HG03135 (cell line): Measurements from ENCODE around the gene C4BPA.

ENCODE experiments used
- ATAC-seq: cut with Tn5 transposase; IDR thresholded peaks from one replicate; pipeline ENCODE4 v1.9.1; 2021; ENCODE audit warnings: mild to moderate bottlenecking, moderate library complexity; ENCODE audit not compliant: unreplicated experiment

The C4BPA gene

GRCh38 chr1:207112616-207113296 is 8.7 kb downstream of the C4BPA start:
- no peak for ATAC-seq

GRCh38 chr1:207115269-207115668 is 11.2 kb downstream of the C4BPA start:
- ATAC-seq, result no peak

- ATAC-seq, result no peak
Observed at GRCh38 chr1:207124389-207124788, 20.4 kb downstream of the C4BPA start.

GRCh38 chr1:207128336-207128921 is 24.4 kb downstream of the C4BPA start:
- ATAC-seq, result no peak

- no peak for ATAC-seq
Observed at GRCh38 chr1:207129053-207129452, 25.0 kb downstream of the C4BPA start.

GRCh38 chr1:207130252-207131036 is 26.4 kb downstream of the C4BPA start:
- no peak for ATAC-seq

GRCh38 chr1:207131163-207131562 is 27.1 kb downstream of the C4BPA start:
- ATAC-seq, result no peak

GRCh38 chr1:207134581-207134980 is 30.5 kb downstream of the C4BPA start:
- ATAC-seq, result no peak

- ATAC-seq, result no peak
Observed at GRCh38 chr1:207139616-207140015, 35.6 kb downstream of the C4BPA start.

GRCh38 chr1:207140536-207140935 is 36.5 kb downstream of the C4BPA start:
- ATAC-seq, result no peak

GRCh38 chr1:207145401-207146058 is 41.5 kb downstream of the C4BPA start:
- no peak for ATAC-seq

GRCh38 chr1:207151920-207152319 is 47.9 kb downstream of the C4BPA start:
- no peak for ATAC-seq

- no peak for ATAC-seq
Observed at GRCh38 chr1:207152792-207153468, 48.9 kb downstream of the C4BPA start.

- ATAC-seq, result no peak
Observed at GRCh38 chr1:207155028-207155427, 51.0 kb downstream of the C4BPA start.

GRCh38 chr1:207156095-207156494 is 52.1 kb downstream of the C4BPA start:
- ATAC-seq, result no peak

GRCh38 chr1:207156826-207157225 is 52.8 kb downstream of the C4BPA start:
- no peak for ATAC-seq

- no peak for ATAC-seq
Observed at GRCh38 chr1:207164086-207164485, 60.1 kb downstream of the C4BPA start.

GRCh38 chr1:207172321-207172720 is 68.3 kb downstream of the C4BPA start:
- no peak for ATAC-seq

- no peak for ATAC-seq
Observed at GRCh38 chr1:207172885-207173284, 68.9 kb downstream of the C4BPA start.

- no peak for ATAC-seq
Observed at GRCh38 chr1:207173396-207173795, 69.4 kb downstream of the C4BPA start.

GRCh38 chr1:207174913-207175312 is 70.9 kb downstream of the C4BPA start:
- ATAC-seq, result no peak
